ENCODE measurements around the gene CGNL1.

CGNL1 gene

DNA sequence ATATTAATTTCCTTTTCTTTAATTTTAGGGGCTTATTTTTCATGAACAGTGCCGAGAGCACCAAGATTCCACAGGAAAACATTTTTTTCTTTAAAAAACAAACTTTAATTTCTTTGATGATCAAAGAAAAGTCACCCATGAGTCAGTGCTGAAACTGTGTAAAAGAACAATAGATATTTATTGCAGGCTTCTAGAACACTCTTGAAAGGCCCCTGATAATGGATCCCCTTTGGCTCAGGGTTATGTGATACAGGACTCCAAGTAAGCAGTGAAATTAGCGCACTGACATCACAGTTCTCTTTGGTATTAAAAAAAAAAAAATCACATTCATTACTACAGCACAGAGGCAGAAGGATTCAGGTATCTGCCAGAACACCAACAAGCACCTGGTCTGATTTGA, 149.3 kb downstream of the CGNL1 start:
- DNase-seq (ENCODE audit: low spot score) = no peak

DNA sequence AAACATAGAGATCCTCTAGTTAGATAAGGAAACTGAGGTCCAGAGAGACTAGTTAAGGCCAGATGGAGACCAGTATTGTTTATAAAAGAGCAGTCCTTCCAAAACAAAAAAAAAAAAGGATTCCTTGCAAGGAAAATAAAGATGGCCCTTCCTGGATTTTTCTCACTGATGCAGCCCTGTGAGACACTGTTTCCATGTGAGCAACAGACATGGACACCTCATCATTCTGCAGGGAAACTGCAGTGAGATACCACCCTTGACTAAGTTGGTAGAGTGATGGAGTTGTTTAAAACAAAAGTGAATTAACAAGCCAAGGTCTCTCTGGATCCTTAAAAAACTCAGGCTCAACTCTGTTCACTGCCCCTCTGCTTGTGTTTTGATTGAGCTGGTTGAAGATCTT, 149.8 kb downstream of the CGNL1 start:
- no peak for DNase-seq (ENCODE audit: low spot score)

DNA sequence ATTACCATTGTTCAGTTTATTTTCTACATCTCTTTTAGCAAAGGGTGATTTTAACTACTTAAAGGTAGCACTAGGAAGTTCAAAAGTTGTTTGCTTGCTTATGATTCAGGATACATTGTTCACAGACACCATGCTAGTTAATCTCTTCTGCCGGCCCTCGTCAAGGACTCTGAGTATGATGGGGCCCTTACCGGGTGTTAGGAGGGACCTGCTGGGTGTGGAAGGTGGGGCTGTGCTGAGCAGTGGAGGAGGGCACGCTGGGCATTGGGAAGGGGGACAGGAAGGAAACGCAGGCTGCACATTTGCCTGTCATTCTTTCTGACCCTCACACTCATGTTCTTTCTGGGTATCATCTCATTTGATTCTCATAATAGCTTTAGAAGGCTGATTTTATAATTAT, 150.3 kb downstream of the CGNL1 start:
- DNase-seq (ENCODE audit: low spot score) = no peak

- peak; percentile 62 for DNase-seq (ENCODE audit: low spot score)
Measured at GRCh38 chr15:57527382-57528091, 151.2 kb downstream of the CGNL1 start.

GRCh38 chr15:57528940-57529565, 152.7 kb downstream of the CGNL1 start:
- DNase-seq (ENCODE audit: low spot score) = no peak

GRCh38 chr15:57529748-57530147, 153.4 kb downstream of the CGNL1 start:
- no peak for DNase-seq (ENCODE audit: low spot score)

- DNase-seq (ENCODE audit: low spot score) = no peak
Measured at GRCh38 chr15:57532731-57533447, 156.6 kb downstream of the CGNL1 start.

- no peak for DNase-seq (ENCODE audit: low spot score)
Measured at GRCh38 chr15:57533448-57533799, 157.1 kb downstream of the CGNL1 start.

DNA sequence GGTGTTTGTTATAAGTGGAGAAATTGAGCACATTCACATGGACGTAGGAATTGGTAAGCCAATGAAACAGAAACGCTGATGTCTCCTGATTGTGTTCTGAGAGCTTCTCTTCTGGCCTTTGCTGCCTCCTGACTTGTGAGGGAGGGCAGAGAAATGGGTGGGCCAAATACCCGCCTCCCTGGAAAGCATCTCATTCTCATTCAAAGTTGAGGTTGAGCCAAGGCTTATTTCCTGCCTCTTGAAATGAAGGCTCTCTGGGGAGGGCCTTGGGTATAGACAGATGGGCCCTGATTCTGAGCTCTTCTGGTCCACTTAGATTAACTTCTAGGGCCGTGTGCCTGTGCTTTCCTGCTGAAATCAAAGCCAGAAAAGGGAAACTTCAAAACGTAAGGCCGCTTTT, 158.0 kb downstream of the CGNL1 start:
- no peak for DNase-seq (ENCODE audit: low spot score)

- peak; percentile 65 for DNase-seq (ENCODE audit: low spot score)
Measured at GRCh38 chr15:57537072-57537471, 160.8 kb downstream of the CGNL1 start.

DNA sequence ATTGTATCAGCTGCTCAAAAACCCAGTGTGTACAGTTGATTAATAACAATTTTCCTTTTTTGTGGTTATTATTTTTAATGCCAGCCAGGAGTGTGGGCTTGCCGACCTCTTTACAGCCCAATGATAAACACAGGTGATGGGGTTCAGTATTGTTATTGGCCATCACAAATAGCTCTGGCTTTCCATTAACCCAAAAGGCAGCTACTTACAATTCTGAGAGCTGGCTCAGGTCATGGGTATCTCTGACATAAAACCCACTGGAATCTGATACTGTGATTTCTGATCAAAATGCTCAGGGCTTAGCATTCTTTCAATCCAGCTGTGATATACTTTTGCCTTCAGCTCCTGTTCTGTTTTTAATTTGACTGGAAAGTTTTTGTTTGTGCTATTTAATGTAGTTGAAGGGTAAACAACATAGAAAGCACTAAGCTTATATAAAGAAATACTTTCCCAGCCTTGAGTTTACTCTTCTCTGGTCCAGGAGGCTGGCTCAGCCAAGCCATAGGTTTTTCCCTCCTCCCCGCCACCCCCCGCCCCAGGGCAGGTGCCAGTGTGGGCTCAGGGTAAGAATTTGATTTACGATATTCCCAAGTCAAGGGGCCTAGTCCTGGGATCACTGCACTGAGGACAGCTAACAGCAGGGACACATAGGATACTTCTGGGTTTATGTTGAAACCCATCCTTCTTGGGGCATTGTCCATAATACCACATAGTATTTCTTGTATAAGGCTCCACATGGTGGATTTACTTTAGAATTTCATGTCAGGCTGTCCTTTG, 161.4 kb downstream of the CGNL1 start:
- no peak for DNase-seq (ENCODE audit: low spot score)

- no peak for DNase-seq (ENCODE audit: low spot score)
Measured at GRCh38 chr15:57538265-57538529, 161.9 kb downstream of the CGNL1 start.

GRCh38 chr15:57538821-57539220, 162.5 kb downstream of the CGNL1 start:
- DNase-seq (ENCODE audit: low spot score) = no peak

DNA sequence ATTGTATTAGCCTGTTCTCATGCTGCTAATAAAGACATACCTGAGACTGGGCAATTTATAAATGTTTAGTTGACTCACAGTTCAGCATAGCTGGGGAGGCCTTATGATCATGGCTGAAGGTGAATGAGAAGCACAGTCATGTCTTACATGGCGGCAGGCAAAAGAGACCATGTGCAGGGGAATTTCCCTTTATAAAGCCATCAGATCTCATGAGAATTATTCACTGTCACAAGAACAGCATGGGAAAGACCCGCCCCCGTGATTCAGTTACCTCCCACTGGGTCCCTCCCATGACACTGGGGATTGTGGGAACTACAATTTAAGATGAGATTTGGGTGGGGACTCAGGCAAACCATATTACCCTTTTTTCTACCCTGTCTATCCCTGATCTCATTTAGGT, 163.9 kb downstream of the CGNL1 start:
- DNase-seq (ENCODE audit: low spot score) = no peak

GRCh38 chr15:57540736-57541135, 164.4 kb downstream of the CGNL1 start:
- no peak for DNase-seq (ENCODE audit: low spot score)

- DNase-seq (ENCODE audit: low spot score) = no peak
Measured at GRCh38 chr15:57541271-57541670, 165.0 kb downstream of the CGNL1 start.

- peak; percentile 73 for DNase-seq (ENCODE audit: low spot score)
Measured at GRCh38 chr15:57541805-57542504, 165.7 kb downstream of the CGNL1 start.

GRCh38 chr15:57542505-57542817, 166.2 kb downstream of the CGNL1 start:
- no peak for DNase-seq (ENCODE audit: low spot score)

DNA sequence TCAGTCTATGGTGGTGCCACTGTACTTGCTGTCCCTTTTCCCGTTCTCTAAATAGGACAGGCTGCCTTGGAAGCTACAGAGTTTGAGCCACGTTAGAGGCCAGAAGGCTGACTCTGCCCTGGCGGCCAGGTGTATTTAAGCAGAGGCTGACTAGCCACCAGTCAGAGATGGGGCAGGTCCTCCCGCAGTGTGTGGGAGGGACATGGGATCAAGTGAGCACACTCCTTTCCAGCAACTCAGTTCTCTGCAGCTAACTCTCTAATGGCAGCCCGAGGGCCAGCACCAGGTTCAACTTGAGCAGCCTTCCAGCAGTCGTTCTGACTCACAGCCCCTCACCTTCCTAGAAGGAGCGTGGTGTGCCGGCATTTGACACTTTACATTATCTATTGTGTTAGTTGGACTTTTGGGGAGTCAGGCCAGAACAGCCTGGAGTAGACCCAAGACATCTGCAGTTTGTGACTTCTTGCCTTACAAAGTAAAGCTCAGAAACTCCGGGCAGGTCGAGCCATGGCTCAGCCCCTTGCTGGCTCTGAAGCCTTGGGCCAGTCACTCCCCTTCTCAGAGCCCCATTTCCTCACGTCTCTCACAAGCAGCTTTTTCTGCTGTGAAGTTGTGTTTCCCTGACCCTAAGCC, 168.7 kb downstream of the CGNL1 start:
- no peak for DNase-seq (ENCODE audit: low spot score)

- DNase-seq (ENCODE audit: low spot score) = no peak
Measured at GRCh38 chr15:57545995-57546394, 169.7 kb downstream of the CGNL1 start.

DNA sequence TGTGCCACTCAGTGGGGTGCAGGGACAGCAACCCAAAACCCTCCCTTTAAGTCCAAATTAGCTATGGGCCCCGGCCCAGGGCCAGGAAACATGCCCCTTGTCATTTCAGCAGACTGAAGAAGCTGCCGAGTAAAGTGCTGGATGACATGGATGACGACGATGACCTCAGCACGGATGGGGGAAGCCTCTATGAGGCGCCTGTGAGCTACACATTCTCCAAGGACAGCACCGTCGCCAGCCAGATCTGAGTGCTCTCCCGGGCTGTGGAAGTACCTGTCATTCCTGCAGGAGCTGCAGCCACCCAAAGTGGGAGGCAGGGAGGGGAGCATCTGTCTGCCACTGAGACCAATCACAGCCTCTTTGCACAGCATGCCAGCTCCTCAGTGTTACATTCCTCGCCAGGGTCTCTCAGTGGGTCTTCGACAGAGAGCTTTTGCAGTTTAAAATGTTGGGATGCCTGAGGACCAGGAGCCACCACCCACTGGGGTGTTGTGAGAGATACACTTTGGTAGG, 171.0 kb downstream of the CGNL1 start:
- no peak for DNase-seq (ENCODE audit: low spot score)

GRCh38 chr15:57548351-57548750, 172.0 kb downstream of the CGNL1 start:
- no peak for DNase-seq (ENCODE audit: low spot score)
